HG03066 (cell line): ENCODE data around the gene IRF5.

ENCODE experiments used
- ATAC-seq: cut with Tn5 transposase; IDR thresholded peaks from one replicate; pipeline ENCODE4 v1.9.1; 2021; ENCODE audit warnings: low read depth; ENCODE audit not compliant: unreplicated experiment

The IRF5 gene

GRCh38 chr7:128937647-128938543 is at the start of gene IRF5:
Gene IRF5, plus strand, starts transcription at chr7:128937927. Its CDS starts 4,155 bp downstream, at chr7:128942082.
- no peak for ATAC-seq

GRCh38 chr7:128888039-128888755 is 49.5 kb upstream of the IRF5 start:
- no peak for ATAC-seq

- ATAC-seq, result no peak
Observed at GRCh38 chr7:128888756-128889095, 49.0 kb upstream of the IRF5 start.

GRCh38 chr7:128889121-128889520 is 48.6 kb upstream of the IRF5 start:
- ATAC-seq, result no peak

- no peak for ATAC-seq
Observed at GRCh38 chr7:128890306-128891109, 47.2 kb upstream of the IRF5 start.

- no peak for ATAC-seq
Observed at GRCh38 chr7:128891110-128891941, 46.4 kb upstream of the IRF5 start.

GRCh38 chr7:128891942-128892269 is 45.8 kb upstream of the IRF5 start:
- ATAC-seq, result no peak

- no peak for ATAC-seq
Observed at GRCh38 chr7:128892521-128893250, 45.0 kb upstream of the IRF5 start.

- ATAC-seq, result no peak
Observed at GRCh38 chr7:128893251-128894100, 44.3 kb upstream of the IRF5 start.

GRCh38 chr7:128894101-128894440 is 43.7 kb upstream of the IRF5 start:
- ATAC-seq, result no peak

GRCh38 chr7:128895320-128895719 is 42.4 kb upstream of the IRF5 start:
- no peak for ATAC-seq

- ATAC-seq, result no peak
Observed at GRCh38 chr7:128899392-128899791, 38.3 kb upstream of the IRF5 start.

- ATAC-seq, result no peak
Observed at GRCh38 chr7:128900237-128900636, 37.5 kb upstream of the IRF5 start.

- ATAC-seq, result no peak
Observed at GRCh38 chr7:128902761-128903585, 34.8 kb upstream of the IRF5 start.

- no peak for ATAC-seq
Observed at GRCh38 chr7:128903621-128904361, 33.9 kb upstream of the IRF5 start.

- no peak for ATAC-seq
Observed at GRCh38 chr7:128904381-128905197, 33.1 kb upstream of the IRF5 start.
